HEK293 (cell line): ENCODE results near the gene FOSL1.

Experiments used
- KLF9 ChIP-seq: fragments of 450-650 bp; formaldehyde crosslinking; IDR thresholded peaks from 2 replicates; pipeline ENCODE4 v1.5.1; 2016; ENCODE audit warnings: missing biosample characterization, missing genetic modification characterization, low read depth
- MZF1 ChIP-seq: fragments of 450-650 bp; formaldehyde crosslinking; IDR thresholded peaks from 2 replicates; pipeline ENCODE4 v1.5.1; 2017; ENCODE audit warnings: missing biosample characterization, missing genetic modification characterization, borderline replicate concordance
- SETDB1 ChIP-seq: IDR thresholded peaks from one replicate; pipeline ENCODE4 v1.6.1; 2017; ENCODE audit warnings: mild to moderate bottlenecking, low read length, moderate library complexity, mixed read lengths; ENCODE audit not compliant: insufficient read length
- TCF7L2 ChIP-seq: IDR thresholded peaks from 2 replicates; pipeline ENCODE4 v1.6.1; 2011; ENCODE audit warnings: low read depth, mild to moderate bottlenecking, inconsistent platforms, low read length, moderate library complexity, borderline replicate concordance
- ZBTB7A ChIP-seq: fragments of 450-650 bp; formaldehyde crosslinking; IDR thresholded peaks from 2 replicates; pipeline ENCODE4 v1.5.1; 2016; ENCODE audit warnings: low read depth, missing biosample characterization, missing genetic modification characterization
- ZFHX2 ChIP-seq: fragments of 450-650 bp; formaldehyde crosslinking; conservative IDR thresholded peaks from 2 replicates; pipeline ENCODE4 v1.5.1; 2016; ENCODE audit warnings: missing biosample characterization, missing genetic modification characterization
- ZNF24 ChIP-seq: fragments of 450-650 bp; formaldehyde crosslinking; IDR thresholded peaks from 2 replicates; pipeline ENCODE4 v1.5.1; 2016; ENCODE audit warnings: missing biosample characterization, missing genetic modification characterization
- ZNF837 ChIP-seq: fragments of 450-650 bp; formaldehyde crosslinking; IDR thresholded peaks from 2 replicates; pipeline ENCODE4 v1.5.1; 2016; ENCODE audit warnings: missing biosample characterization, missing genetic modification characterization
- TF ChIP-seq, protein P1 (sequence below): fragments of 450-650 bp; formaldehyde crosslinking; IDR thresholded peaks from 2 replicates; pipeline ENCODE4 v1.5.1; 2016; ENCODE audit warnings: missing biosample characterization, missing genetic modification characterization, low read depth
- TF ChIP-seq, protein P2 (sequence below): fragments of 450-650 bp; formaldehyde crosslinking; IDR thresholded peaks from 2 replicates; pipeline ENCODE4 v1.5.1; 2016; ENCODE audit warnings: missing biosample characterization, missing genetic modification characterization
- TF ChIP-seq, protein P3 (sequence below): fragments of 450-650 bp; formaldehyde crosslinking; IDR thresholded peaks from 2 replicates; pipeline ENCODE4 v1.5.1; 2016; ENCODE audit warnings: missing biosample characterization, missing genetic modification characterization

DNA sequence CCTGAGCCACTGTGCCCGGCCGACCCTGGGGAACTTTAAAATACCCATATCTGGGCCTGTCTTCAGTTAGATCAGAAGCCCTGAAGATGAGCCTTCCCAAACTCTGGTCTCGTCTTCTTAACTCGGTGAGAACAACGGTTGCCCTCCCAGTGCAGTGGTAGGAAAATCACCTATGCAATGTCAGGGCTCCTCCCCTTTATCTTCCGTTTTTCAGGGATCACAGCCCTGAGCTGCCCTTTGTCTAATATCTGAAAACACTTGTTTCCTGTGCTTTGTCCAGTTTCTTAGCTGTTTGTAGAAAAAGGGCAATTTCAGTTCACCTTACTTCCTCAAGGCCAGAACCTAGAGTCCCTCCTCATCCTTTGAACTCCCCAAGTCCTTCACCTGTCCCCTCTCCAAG, 28.5 kb upstream of the FOSL1 start:
- TF ChIP-seq TCF7L2 (no peak), ZNF837 (tag by site-specific recombination) (no peak), MZF1 (tag by site-specific recombination) (no peak), ZBTB7A (tag by site-specific recombination) (no peak), KLF9 (tag by site-specific recombination) (no peak), SETDB1 (no peak), ZFHX2 (tag by site-specific recombination) (no peak), ZNF24 (tag by site-specific recombination) (no peak)
- TF ChIP-seq, protein P1, sequence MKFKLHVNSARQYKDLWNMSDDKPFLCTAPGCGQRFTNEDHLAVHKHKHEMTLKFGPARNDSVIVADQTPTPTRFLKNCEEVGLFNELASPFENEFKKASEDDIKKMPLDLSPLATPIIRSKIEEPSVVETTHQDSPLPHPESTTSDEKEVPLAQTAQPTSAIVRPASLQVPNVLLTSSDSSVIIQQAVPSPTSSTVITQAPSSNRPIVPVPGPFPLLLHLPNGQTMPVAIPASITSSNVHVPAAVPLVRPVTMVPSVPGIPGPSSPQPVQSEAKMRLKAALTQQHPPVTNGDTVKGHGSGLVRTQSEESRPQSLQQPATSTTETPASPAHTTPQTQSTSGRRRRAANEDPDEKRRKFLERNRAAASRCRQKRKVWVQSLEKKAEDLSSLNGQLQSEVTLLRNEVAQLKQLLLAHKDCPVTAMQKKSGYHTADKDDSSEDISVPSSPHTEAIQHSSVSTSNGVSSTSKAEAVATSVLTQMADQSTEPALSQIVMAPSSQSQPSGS = no peak
- TF ChIP-seq, protein P2, sequence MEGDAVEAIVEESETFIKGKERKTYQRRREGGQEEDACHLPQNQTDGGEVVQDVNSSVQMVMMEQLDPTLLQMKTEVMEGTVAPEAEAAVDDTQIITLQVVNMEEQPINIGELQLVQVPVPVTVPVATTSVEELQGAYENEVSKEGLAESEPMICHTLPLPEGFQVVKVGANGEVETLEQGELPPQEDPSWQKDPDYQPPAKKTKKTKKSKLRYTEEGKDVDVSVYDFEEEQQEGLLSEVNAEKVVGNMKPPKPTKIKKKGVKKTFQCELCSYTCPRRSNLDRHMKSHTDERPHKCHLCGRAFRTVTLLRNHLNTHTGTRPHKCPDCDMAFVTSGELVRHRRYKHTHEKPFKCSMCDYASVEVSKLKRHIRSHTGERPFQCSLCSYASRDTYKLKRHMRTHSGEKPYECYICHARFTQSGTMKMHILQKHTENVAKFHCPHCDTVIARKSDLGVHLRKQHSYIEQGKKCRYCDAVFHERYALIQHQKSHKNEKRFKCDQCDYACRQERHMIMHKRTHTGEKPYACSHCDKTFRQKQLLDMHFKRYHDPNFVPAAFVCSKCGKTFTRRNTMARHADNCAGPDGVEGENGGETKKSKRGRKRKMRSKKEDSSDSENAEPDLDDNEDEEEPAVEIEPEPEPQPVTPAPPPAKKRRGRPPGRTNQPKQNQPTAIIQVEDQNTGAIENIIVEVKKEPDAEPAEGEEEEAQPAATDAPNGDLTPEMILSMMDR (tag by site-specific recombination) = no peak
- TF ChIP-seq, protein P3, sequence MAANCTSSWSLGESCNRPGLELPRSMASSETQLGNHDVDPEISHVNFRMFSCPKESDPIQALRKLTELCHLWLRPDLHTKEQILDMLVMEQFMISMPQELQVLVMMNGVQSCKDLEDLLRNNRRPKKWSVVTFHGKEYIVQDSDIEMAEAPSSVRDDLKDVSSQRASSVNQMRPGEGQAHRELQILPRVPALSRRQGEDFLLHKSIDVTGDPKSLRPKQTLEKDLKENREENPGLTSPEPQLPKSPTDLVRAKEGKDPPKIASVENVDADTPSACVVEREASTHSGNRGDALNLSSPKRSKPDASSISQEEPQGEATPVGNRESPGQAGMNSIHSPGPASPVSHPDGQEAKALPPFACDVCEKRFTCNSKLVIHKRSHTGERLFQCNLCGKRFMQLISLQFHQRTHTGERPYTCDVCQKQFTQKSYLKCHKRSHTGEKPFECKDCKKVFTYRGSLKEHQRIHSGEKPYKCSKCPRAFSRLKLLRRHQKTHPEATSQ (tag by site-specific recombination) = no peak
